ENCODE data around the gene TBXAS1.

DNA sequence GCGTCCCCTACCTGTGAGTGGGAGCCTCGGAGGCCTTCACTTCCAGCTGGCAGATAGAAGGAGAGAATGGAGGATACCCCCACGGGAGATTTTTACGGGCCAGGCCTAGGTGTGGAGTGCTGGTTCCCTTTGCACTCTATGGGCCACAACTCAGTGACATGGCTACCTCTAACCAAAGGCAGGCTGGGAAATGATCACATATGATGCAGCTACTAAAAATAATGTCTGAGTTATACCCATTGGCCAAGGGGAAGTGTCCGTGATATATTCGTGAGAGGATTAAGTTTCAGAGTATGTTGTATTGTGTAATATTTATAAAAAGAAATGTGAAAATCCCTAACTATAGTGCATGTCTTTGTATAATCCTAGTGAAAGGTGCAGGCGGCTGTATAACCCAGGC lies 37.7 kb upstream of the TBXAS1 start:
- TF ChIP-seq, protein P1, sequence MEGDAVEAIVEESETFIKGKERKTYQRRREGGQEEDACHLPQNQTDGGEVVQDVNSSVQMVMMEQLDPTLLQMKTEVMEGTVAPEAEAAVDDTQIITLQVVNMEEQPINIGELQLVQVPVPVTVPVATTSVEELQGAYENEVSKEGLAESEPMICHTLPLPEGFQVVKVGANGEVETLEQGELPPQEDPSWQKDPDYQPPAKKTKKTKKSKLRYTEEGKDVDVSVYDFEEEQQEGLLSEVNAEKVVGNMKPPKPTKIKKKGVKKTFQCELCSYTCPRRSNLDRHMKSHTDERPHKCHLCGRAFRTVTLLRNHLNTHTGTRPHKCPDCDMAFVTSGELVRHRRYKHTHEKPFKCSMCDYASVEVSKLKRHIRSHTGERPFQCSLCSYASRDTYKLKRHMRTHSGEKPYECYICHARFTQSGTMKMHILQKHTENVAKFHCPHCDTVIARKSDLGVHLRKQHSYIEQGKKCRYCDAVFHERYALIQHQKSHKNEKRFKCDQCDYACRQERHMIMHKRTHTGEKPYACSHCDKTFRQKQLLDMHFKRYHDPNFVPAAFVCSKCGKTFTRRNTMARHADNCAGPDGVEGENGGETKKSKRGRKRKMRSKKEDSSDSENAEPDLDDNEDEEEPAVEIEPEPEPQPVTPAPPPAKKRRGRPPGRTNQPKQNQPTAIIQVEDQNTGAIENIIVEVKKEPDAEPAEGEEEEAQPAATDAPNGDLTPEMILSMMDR (IDR thresholded peaks at IDR 0.05 in 4 of 5, conservative IDR thresholded peaks at IDR 0.05 in 1 of 5): no peak
- TF ChIP-seq POLR2A (IDR thresholded peaks at IDR 0.05): peak; percentile 23 to 26

All from gastrocnemius medialis (tissue), 4 donors.